Body of pancreas (tissue), 4 donors: ENCODE data around the gene PGLYRP4.

Experiments
- POLR2A ChIP-seq, 3 donors: fragments of 450-650 bp; IDR thresholded peaks; one replicate each; pipeline ENCODE4 v1.6.1; 2016; ENCODE audit warnings: antibody characterized with exemption in 3 of 3, mild to moderate bottlenecking in 2 of 3
- TF ChIP-seq, protein P1 (sequence below), 7 experiments: fragments of 450-650 bp in 4 of 7; fragments of 200-600 bp in 3 of 7; sonication (generic) in 3 of 7; IDR thresholded peaks; one replicate each; pipeline ENCODE4 v1.5.1; 2016 to 2019; ENCODE audit warnings: antibody characterized with exemption in 7 of 7

DNA sequence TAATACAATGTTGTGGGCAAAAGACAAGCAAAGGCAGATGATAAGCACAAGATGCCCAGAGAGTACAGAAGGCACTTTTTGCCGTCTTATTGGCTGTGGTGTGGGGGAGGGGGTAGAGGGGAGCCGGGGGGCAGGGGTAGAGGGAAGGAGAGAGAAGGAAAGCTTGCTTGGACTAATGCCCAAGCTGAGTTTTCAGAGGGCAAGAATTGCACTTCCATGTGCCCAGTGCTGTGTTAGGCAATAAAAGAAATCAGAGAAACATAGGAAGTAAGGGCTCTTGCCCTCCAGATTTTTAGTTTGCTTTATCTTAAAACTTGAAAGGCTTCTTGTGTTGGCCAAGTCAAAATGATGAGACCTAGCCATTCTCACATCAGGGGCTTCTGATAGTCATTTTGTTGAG is 18.4 kb upstream of the PGLYRP4 start:
- TF ChIP-seq POLR2A (IDR thresholded peaks at IDR 0.05): no peak
- TF ChIP-seq, protein P1, sequence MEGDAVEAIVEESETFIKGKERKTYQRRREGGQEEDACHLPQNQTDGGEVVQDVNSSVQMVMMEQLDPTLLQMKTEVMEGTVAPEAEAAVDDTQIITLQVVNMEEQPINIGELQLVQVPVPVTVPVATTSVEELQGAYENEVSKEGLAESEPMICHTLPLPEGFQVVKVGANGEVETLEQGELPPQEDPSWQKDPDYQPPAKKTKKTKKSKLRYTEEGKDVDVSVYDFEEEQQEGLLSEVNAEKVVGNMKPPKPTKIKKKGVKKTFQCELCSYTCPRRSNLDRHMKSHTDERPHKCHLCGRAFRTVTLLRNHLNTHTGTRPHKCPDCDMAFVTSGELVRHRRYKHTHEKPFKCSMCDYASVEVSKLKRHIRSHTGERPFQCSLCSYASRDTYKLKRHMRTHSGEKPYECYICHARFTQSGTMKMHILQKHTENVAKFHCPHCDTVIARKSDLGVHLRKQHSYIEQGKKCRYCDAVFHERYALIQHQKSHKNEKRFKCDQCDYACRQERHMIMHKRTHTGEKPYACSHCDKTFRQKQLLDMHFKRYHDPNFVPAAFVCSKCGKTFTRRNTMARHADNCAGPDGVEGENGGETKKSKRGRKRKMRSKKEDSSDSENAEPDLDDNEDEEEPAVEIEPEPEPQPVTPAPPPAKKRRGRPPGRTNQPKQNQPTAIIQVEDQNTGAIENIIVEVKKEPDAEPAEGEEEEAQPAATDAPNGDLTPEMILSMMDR (IDR thresholded peaks at IDR 0.05): no peak
